Ishikawa (cell line): ENCODE results near the gene POU4F1.

ENCODE experiments used
- CEBPB ChIP-seq: IDR thresholded peaks from 2 replicates; pipeline ENCODE4 v1.6.1; 2012
- CREB1 ChIP-seq: IDR thresholded peaks from 2 replicates; pipeline ENCODE4 v1.6.1; 2012; ENCODE audit warnings: low read depth
- EGR1 ChIP-seq: IDR thresholded peaks from 2 replicates; pipeline ENCODE4 v1.6.1; 2012
- EP300 ChIP-seq: IDR thresholded peaks from 2 replicates; pipeline ENCODE4 v1.6.1; 2012; ENCODE audit warnings: borderline replicate concordance
- FOXM1 ChIP-seq: IDR thresholded peaks from 2 replicates; pipeline ENCODE4 v1.6.1; 2012; ENCODE audit warnings: low read depth, borderline replicate concordance
- NFIC ChIP-seq: IDR thresholded peaks from 2 replicates; pipeline ENCODE4 v1.6.1; 2012
- RAD21 ChIP-seq: IDR thresholded peaks from 2 replicates; pipeline ENCODE4 v1.6.1; 2012; ENCODE audit warnings: low read depth
- TAF1 ChIP-seq: IDR thresholded peaks from 2 replicates; pipeline ENCODE4 v1.6.1; 2012; ENCODE audit warnings: low read depth, mild to moderate bottlenecking
- TCF12 ChIP-seq: IDR thresholded peaks from 2 replicates; pipeline ENCODE4 v1.6.1; 2012; ENCODE audit warnings: low read depth
- TEAD4 ChIP-seq: IDR thresholded peaks from 2 replicates; pipeline ENCODE4 v1.6.1; 2012
- YY1 ChIP-seq: IDR thresholded peaks from 2 replicates; pipeline ENCODE4 v1.6.1; 2012; ENCODE audit warnings: low read depth
- ZBTB7A ChIP-seq: IDR thresholded peaks from 2 replicates; pipeline ENCODE4 v1.6.1; 2012; ENCODE audit warnings: low read depth
- TF ChIP-seq, protein P1 (sequence below): IDR thresholded peaks from 2 replicates; pipeline ENCODE4 v1.6.1; 2012; ENCODE audit warnings: low read depth, mild to moderate bottlenecking
- TF ChIP-seq, protein P2 (sequence below): IDR thresholded peaks from 2 replicates; pipeline ENCODE4 v1.6.1; 2012
- TF ChIP-seq, protein P3 (sequence below): IDR thresholded peaks from 2 replicates; pipeline ENCODE4 v1.6.1; 2012

Gene POU4F1

DNA sequence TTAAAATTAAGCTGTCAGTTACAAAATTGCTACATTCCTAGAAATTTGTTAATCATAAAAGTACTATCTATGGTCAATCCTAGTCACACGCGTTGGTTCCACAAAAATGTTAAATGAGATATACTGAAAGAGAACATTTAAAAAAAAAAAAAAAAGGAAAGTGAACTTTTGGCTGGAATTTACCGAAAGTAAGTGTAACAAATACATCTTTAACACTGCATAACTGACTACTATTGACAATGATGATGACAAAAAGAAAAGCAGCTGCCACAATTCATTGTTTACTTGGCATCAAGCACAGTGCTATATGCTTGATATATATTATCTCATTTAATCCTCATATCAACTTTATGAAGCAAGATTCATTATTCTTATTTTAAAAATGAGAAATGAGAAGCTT lies 19.8 kb upstream of the POU4F1 start:
- TF ChIP-seq NFIC (no peak), TCF12 (no peak), CREB1 (no peak), FOXM1 (no peak), RAD21 (no peak)
- TF ChIP-seq, protein P1, sequence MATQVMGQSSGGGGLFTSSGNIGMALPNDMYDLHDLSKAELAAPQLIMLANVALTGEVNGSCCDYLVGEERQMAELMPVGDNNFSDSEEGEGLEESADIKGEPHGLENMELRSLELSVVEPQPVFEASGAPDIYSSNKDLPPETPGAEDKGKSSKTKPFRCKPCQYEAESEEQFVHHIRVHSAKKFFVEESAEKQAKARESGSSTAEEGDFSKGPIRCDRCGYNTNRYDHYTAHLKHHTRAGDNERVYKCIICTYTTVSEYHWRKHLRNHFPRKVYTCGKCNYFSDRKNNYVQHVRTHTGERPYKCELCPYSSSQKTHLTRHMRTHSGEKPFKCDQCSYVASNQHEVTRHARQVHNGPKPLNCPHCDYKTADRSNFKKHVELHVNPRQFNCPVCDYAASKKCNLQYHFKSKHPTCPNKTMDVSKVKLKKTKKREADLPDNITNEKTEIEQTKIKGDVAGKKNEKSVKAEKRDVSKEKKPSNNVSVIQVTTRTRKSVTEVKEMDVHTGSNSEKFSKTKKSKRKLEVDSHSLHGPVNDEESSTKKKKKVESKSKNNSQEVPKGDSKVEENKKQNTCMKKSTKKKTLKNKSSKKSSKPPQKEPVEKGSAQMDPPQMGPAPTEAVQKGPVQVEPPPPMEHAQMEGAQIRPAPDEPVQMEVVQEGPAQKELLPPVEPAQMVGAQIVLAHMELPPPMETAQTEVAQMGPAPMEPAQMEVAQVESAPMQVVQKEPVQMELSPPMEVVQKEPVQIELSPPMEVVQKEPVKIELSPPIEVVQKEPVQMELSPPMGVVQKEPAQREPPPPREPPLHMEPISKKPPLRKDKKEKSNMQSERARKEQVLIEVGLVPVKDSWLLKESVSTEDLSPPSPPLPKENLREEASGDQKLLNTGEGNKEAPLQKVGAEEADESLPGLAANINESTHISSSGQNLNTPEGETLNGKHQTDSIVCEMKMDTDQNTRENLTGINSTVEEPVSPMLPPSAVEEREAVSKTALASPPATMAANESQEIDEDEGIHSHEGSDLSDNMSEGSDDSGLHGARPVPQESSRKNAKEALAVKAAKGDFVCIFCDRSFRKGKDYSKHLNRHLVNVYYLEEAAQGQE: no peak

DNA sequence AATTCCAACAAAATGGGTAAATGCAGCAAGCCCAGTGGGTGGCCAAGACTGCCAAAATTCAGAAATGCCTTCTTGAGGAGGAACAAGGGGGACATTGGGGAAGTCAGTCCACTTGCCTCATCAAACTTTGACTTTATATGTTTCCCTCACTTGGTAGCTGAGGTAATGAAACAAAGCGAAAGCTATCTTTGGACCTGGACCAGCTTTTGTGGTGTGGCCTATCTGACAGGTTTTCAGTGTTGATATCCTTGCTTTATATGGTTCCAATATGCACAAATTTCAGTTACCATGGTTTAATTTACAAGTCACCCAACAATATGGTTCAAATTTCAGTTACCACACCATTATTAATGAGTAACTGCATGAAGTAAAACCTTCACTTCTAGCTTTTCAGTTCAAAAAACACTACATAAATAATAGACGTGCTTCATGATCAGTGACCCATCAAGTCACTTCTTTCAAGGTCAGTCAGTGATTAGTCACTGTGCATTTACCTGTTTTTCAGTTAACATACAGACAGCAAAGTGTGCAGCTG lies 17.7 kb upstream of the POU4F1 start:
- TF ChIP-seq EGR1 (no peak), NFIC (no peak), FOXM1 (no peak), CEBPB (no peak), YY1 (no peak), CREB1 (no peak), TEAD4 (no peak), ZBTB7A (no peak), TCF12 (no peak), TAF1 (no peak)
- TF ChIP-seq, protein P2, sequence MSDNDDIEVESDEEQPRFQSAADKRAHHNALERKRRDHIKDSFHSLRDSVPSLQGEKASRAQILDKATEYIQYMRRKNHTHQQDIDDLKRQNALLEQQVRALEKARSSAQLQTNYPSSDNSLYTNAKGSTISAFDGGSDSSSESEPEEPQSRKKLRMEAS: no peak
- TF ChIP-seq, protein P3, sequence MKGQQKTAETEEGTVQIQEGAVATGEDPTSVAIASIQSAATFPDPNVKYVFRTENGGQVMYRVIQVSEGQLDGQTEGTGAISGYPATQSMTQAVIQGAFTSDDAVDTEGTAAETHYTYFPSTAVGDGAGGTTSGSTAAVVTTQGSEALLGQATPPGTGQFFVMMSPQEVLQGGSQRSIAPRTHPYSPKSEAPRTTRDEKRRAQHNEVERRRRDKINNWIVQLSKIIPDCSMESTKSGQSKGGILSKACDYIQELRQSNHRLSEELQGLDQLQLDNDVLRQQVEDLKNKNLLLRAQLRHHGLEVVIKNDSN: no peak
- TF ChIP-seq, protein P1: no peak

DNA sequence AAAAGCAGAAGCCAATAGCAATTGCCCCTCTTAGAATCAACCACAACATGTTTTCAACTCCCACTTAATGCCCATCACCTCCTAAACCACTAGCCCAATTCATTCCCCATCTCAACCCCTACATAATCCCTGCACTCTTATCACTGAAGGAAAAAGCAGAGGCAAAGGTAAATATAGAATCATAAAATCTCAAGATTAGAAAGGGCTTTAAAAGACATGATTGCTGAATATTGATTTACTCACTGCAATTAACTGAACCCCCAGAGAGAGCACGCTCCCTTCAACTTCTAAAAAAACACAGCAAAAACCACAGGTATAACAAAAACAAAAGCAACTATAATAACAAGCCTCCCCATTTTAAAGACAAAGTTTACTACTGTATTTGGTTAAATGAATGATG lies 15.1 kb upstream of the POU4F1 start:
- TF ChIP-seq, protein P3: no peak
- TF ChIP-seq TCF12 (no peak), YY1 (no peak), EGR1 (no peak), NFIC (no peak)

DNA sequence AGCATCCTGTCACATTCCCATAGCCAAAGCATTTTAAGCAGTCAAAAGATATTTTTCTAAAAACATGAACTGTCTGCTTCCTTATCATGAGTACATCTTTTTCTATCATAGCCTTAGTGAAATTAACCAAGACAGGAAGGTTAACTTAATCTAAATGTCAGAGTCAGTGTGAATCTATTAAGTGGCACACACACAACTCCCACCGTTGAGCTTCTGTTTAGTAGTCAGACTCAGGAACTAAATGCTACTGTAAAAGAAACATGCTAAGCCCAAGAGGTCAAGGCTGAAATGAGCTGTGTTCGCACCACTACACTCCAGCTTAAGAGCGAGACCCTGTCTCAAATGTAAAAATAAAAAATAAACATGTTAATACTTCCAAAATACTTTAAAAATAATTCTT lies 7.7 kb upstream of the POU4F1 start:
- TF ChIP-seq, protein P3: no peak
- TF ChIP-seq, protein P2: no peak
- TF ChIP-seq EGR1 (no peak), TAF1 (no peak), EP300 (no peak), RAD21 (no peak), FOXM1 (no peak), CEBPB (no peak), TEAD4 (no peak), NFIC (no peak)
- TF ChIP-seq, protein P1: no peak

DNA sequence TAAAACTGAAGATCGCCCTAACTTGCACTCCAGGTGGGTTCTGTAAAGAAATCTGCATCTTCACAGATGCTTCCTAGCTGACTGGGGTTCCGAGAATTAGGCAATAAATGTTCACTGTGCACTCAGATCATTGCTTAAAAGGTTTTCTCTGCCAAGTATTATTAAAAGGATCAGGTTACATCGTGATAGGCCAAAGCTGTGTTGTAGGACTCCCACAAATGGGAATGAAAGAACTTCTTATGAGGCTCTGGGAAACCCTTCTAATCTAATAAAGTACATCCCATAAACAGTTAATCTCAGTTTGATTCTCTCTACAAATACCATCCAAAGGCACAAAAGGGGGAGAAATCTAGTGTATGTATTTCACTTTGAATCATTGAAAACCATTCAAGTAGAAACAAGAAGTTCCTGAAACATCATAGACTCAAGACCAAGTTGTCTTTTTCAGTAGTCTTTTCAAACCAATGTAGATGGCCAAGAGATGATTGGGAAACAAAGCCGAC lies 7.1 kb upstream of the POU4F1 start:
- TF ChIP-seq CREB1 (no peak), NFIC (peak; percentile 11; the same call in 1 of the 2 replicates), ZBTB7A (no peak), TCF12 (no peak), TAF1 (no peak), TEAD4 (no peak), EGR1 (no peak), CEBPB (0 out of 2 replicates have a peak, but pooled peaks have one; percentile 42), YY1 (no peak)
- TF ChIP-seq, protein P3: no peak
